Left lung (tissue), 10 donors: ENCODE data around the gene IL1R1. TPM values are rescaled to one million over a fixed set of nuclear protein-coding genes. Genes with fewer than 3 reads are reported as not detected.

Experiments used
- ATAC-seq: fragments of 200-7000 bp; cut with Tn5 transposase; one replicate; pipeline ENCODE4 v1.9.1; 2020; ENCODE audit warnings: moderate library complexity
- DNase-seq, 4 donors: peaks; one replicate each; pipeline ENCODE4 v3.0.0-alpha.2; 2013 to 2020
- H3K27ac ChIP-seq, 2 donors: fragments of 200-600 bp; sonication (generic) in 1 of 2; one replicate each; pipeline versions ENCODE4 v1.5.0 to v1.8.0; 2020 to 2021
- H3K27me3 ChIP-seq, 2 donors: fragments of 200-600 bp; sonication (generic) in 1 of 2; one replicate each; pipeline versions ENCODE4 v1.5.0 to v1.8.0; 2020 to 2021
- H3K36me3 ChIP-seq, 2 donors: fragments of 200-600 bp; sonication (generic) in 1 of 2; one replicate each; pipeline versions ENCODE4 v1.5.0 to v1.8.0; 2020 to 2021
- H3K4me1 ChIP-seq, 2 donors: fragments of 200-600 bp; one replicate each; pipeline ENCODE4 v1.8.0; 2021
- H3K4me3 ChIP-seq, 2 donors: fragments of 200-600 bp; sonication (generic) in 1 of 2; one replicate each; pipeline versions ENCODE4 v1.5.0 to v1.8.0; 2020 to 2021; ENCODE audit warnings: mild to moderate bottlenecking in 1 of 2
- H3K9me3 ChIP-seq, 2 donors: fragments of 200-600 bp; sonication (generic) in 1 of 2; one replicate each; pipeline versions ENCODE4 v1.5.0 to v1.8.0; 2020 to 2021
- intact Hi-C, 2 donors: fragments of 100-400 bp; cut with DNase I; formaldehyde crosslinking; loops; one replicate each; pipeline versions ENCODE4 v1.11.2 to v1.14.2; 2022
- polyA plus RNA-seq, 6 donors: library from polyadenylated mRNA; unstranded; fragments of 120-200 nt; gene quantifications; one replicate each; pipeline ENCODE4 v1.2.1, GENCODE V29; 2013; ENCODE audit not compliant: insufficient read length in 6 of 6
- total RNA-seq, 2 donors: library from RNA; stranded (reverse); fragmentation: NEBNext Ultra II Directional; extraction: Animal tissue kit (Norgen Biotek cat#: 25700); gene quantifications; one replicate each; pipeline ENCODE4 v1.2.1, GENCODE V29; 2021
- TF ChIP-seq, protein P1 (sequence below), 2 donors: fragments of 200-600 bp; sonication (generic) in 1 of 2; IDR thresholded peaks; one replicate each; pipeline versions ENCODE4 v1.5.0 to v1.8.0; 2021; ENCODE audit warnings: antibody characterized with exemption in 2 of 2
- donor health status: DM: no; HTN: yes; CAD: no.
- donor health status: DM: no; HTN: no; CAD: no.

Gene IL1R1
- total and polyA plus RNA-seq, 8 donors, result 91.1 to 224 (median 112) TPM

- Histone ChIP-seq H3K27ac (no peak overlapping the region), H3K4me1 (peaks cover 0 to 5% of the 10 kb centered on the region in 2 donors), H3K27me3 (peaks cover 0 to 10% of the 10 kb centered on the region in 2 donors), H3K36me3 (no peaks in the 10 kb centered on the region), H3K4me3 (no peak overlapping the region), H3K9me3 (no peaks in the 10 kb centered on the region)
- intact Hi-C loops, result no loop called here
- ATAC-seq, result no peak
- peak in 1 of 4 donors; percentile 54 for DNase-seq
- TF ChIP-seq, protein P1, sequence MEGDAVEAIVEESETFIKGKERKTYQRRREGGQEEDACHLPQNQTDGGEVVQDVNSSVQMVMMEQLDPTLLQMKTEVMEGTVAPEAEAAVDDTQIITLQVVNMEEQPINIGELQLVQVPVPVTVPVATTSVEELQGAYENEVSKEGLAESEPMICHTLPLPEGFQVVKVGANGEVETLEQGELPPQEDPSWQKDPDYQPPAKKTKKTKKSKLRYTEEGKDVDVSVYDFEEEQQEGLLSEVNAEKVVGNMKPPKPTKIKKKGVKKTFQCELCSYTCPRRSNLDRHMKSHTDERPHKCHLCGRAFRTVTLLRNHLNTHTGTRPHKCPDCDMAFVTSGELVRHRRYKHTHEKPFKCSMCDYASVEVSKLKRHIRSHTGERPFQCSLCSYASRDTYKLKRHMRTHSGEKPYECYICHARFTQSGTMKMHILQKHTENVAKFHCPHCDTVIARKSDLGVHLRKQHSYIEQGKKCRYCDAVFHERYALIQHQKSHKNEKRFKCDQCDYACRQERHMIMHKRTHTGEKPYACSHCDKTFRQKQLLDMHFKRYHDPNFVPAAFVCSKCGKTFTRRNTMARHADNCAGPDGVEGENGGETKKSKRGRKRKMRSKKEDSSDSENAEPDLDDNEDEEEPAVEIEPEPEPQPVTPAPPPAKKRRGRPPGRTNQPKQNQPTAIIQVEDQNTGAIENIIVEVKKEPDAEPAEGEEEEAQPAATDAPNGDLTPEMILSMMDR (IDR thresholded peaks at IDR 0.05), result no peak
Observed at GRCh38 chr2:102190430-102191107, 48.0 kb downstream of the IL1R1 start.

- H3K36me3 ChIP-seq, result no peaks in the 10 kb centered on the region
- peaks cover 0 to 5% of the 10 kb centered on the region in 2 donors for H3K4me1 ChIP-seq
- no peak overlapping the region for H3K4me3 ChIP-seq
- no peaks in the 10 kb centered on the region for H3K9me3 ChIP-seq
- DNase-seq (no peak), ATAC-seq (no peak)
- no peak overlapping the region for H3K27ac ChIP-seq
- peaks cover 0 to 10% of the 10 kb centered on the region in 2 donors for H3K27me3 ChIP-seq
- intact Hi-C loops, result no loop called here
- TF ChIP-seq, protein P1 (IDR thresholded peaks at IDR 0.05), result no peak
Observed at GRCh38 chr2:102191501-102191900, 49.0 kb downstream of the IL1R1 start.

DNA sequence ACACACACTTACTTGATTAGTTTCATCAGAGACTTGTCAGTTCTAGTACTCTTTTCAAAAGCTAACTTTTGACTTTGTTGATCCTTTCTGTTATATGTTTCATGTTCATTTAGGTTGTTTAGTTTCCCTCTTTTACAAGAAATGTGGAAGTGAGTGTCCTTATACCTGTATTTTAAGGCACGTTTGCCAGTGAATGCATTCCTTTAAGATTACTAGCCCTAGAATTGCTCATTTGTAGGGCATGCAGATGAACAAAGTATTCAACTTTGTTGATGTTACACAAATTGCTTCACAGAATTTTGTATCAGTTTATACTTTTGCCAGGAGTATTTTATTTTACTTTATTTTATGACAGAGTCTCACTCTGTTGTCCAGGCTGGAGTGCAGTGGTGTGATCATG lies 50.5 kb downstream of the IL1R1 start:
- DNase-seq (no peak), ATAC-seq (no peak)
- Histone ChIP-seq H3K4me3 (no peak overlapping the region), H3K36me3 (no peaks in the 10 kb centered on the region), H3K4me1 (peaks cover 0 to 1% of the 10 kb centered on the region in 2 donors), H3K27me3 (no peaks in the 10 kb centered on the region), H3K9me3 (no peaks in the 10 kb centered on the region), H3K27ac (no peak overlapping the region)
- TF ChIP-seq, protein P1 (IDR thresholded peaks at IDR 0.05), result no peak
- intact Hi-C loops, result no loop called here

GRCh38 chr2:102194609-102195268 lies 52.2 kb downstream of the IL1R1 start:
- H3K27ac ChIP-seq, result no peak overlapping the region
- no peak for ATAC-seq
- no peaks in the 10 kb centered on the region for H3K9me3 ChIP-seq
- no peak overlapping the region for H3K4me3 ChIP-seq
- intact Hi-C loops, result no loop called here
- H3K4me1 ChIP-seq, result no peaks in the 10 kb centered on the region
- TF ChIP-seq, protein P1 (IDR thresholded peaks at IDR 0.05), result no peak
- DNase-seq, result no peak
- H3K36me3 ChIP-seq, result no peaks in the 10 kb centered on the region
- H3K27me3 ChIP-seq, result no peaks in the 10 kb centered on the region

DNA sequence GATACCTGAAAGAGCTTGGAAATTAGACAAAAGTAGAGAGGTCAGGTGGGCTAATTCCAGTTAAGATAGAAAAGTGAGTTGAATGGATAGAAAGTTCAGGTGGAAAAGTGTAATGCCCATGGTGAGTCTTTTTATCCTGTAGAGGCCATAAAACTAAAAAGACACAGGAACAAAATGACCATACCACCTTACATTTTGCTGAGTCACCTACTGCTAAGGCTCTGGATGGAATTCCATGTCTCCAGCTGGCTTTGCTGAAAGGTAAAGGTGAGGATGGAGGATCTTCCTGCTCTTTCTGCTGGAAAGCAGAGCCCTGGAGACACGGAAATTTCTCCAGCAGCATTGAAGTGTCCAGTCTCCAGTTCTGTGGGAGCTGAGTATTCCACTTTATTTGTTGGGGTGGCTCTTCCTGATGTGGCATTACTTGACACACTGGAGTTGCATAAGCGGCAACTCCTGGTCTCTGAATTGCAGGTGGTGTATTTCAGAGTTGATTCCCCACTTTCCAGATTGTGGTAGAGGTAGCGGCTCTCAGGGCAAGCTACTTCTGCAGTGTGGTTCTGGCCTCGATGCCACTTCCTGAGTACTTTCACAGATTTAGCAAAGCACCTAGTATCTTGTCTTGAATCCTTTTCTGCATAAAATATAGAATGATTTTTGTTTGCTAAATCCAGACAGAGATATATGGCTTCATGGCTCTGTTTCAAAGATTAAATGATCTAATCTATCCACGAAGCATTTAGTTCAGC lies 55.0 kb downstream of the IL1R1 start:
- no peak overlapping the region for H3K4me3 ChIP-seq
- no peaks in the 10 kb centered on the region for H3K4me1 ChIP-seq
- no peak overlapping the region for H3K27ac ChIP-seq
- no peak for ATAC-seq
- intact Hi-C loops, result no loop called here
- TF ChIP-seq, protein P1 (IDR thresholded peaks at IDR 0.05), result no peak
- H3K36me3 ChIP-seq, result no peaks in the 10 kb centered on the region
- H3K27me3 ChIP-seq, result no peaks in the 10 kb centered on the region
- no peak for DNase-seq
- no peaks in the 10 kb centered on the region for H3K9me3 ChIP-seq
